GM18858 (cell line): ENCODE data around the gene TMEM108.

ENCODE experiments used
- ATAC-seq: cut with Tn5 transposase; IDR thresholded peaks from one replicate; pipeline ENCODE4 v1.9.1; 2021; ENCODE audit not compliant: unreplicated experiment

TMEM108 gene

DNA sequence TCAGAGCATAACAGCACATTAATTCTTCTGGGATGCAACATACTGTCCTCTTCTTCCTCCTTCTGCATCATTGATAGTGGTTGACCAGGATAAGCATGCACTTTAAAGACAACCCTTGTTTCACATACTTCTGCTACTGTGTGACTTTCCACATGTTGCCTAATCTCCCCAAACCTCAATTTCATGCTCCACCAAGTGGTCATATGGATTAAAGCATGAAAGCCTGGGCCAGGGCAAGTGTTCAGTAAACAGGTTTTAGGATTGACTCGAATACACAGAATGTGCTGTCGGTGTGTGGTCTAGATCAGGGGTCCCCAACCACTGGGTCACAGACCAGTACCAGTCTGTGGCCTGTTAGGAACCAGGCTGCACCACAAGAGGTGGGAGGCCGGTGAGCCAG is 339.2 kb downstream of the TMEM108 start:
- ATAC-seq, result no peak

DNA sequence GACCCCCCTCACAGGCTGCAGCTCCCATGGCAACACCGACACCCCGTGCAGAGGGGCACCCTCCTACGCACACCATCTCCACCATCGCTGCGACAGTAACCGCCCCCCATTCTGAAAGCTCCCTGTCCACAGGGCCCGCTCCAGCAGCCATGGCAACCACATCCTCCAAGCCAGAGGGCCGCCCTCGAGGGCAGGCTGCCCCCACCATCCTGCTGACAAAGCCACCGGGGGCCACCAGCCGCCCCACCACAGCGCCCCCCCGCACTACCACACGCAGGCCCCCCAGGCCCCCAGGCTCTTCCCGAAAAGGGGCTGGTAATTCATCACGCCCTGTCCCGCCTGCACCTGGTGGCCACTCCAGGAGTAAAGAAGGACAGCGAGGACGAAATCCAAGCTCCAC is 341.7 kb downstream of the TMEM108 start:
- no peak for ATAC-seq

DNA sequence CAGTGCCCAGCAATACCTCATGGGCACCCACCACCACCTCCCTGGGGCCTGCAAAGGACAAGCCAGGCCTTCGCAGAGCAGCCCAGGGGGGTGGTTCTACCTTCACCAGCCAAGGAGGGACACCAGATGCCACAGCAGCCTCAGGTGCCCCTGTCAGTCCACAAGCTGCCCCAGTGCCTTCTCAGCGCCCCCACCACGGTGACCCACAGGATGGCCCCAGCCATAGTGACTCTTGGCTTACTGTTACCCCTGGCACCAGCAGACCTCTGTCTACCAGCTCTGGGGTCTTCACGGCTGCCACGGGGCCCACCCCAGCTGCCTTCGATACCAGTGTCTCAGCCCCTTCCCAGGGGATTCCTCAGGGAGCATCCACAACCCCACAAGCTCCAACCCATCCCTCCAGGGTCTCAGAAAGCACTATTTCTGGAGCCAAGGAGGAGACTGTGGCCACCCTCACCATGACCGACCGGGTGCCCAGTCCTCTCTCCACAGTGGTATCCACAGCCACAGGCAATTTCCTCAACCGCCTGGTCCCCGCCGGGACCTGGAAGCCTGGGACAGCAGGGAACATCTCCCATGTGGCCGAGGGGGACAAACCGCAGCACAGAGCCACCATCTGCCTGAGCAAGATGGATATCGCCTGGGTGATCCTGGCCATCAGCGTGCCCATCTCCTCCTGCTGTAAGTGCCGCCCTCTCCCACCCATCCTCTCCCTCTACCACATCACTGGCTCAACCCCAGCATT is 342.5 kb downstream of the TMEM108 start:
- ATAC-seq, result no peak

DNA sequence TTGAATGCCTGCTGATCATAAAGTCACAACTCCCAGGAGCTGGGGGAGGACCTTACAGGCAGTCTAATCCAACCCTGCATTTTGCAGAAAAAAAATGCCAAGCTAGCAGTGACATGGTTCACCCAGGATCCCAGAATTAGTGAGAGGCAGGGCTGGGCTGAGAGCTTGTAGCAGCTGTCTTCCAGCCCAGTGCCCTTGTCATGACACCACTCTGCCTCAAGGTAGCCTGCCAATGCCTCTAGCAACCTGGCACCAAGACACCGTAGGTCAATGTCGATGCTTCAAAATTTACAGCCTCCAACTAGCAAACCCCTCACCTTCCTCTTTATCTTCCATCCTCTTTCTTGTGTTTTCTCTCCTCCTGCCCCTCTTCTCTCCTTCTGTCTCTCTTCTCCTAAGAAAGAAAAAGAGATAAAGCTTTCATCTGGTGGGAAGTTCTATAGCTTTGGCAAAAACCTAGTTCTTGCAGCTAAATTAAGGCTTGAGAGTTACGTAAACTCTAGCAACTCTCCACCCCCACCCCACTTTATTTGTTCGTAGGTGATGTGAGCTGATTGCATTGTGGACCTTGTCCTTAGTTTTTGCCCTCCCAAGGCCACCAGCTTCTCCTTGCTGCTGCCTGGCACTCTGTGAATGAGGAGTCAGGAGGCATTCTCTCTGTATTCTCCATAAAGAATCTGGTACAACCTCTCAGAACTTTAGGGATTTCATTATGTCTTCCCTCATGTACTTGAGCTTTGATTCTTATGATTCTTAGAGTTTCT is 343.3 kb downstream of the TMEM108 start:
- no peak for ATAC-seq

DNA sequence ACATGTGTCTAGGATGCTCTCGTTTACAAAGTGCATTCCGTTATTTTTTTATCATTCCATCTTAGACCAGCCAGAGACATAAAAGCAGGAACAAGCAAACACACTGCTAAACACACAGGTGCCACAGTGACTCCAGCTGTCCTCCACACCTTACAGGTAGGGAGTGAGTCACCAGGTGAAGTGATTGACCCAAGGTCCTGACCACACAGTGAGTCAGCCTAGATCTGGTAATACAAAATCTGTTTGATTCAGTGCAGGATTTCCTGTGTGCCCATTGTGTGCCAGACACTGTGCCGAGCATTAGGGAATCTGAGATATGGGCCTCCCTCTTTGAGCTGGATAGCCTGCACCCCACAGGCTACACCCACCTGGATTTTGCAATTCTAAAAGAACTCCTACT is 345.0 kb downstream of the TMEM108 start:
- ATAC-seq, result no peak

DNA sequence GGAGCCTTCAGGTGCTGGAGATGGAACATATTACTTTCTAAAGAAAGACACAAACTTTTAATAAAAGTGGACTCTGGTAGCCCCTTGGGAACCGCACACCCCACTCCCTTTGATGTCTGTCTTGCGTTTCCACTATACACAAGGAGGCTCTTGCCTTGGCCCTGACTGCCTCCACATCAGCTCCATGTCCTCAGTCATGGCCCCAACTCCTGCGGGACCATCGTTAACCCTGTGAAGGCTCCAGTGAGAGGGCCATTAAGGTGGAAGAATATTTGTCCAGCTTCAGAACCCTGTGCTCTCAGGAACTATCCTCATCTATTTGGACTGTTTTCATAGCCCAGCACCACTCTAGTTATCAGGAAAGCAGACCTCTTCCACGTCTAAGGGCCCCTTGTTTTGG is 345.6 kb downstream of the TMEM108 start:
- ATAC-seq, result no peak

DNA sequence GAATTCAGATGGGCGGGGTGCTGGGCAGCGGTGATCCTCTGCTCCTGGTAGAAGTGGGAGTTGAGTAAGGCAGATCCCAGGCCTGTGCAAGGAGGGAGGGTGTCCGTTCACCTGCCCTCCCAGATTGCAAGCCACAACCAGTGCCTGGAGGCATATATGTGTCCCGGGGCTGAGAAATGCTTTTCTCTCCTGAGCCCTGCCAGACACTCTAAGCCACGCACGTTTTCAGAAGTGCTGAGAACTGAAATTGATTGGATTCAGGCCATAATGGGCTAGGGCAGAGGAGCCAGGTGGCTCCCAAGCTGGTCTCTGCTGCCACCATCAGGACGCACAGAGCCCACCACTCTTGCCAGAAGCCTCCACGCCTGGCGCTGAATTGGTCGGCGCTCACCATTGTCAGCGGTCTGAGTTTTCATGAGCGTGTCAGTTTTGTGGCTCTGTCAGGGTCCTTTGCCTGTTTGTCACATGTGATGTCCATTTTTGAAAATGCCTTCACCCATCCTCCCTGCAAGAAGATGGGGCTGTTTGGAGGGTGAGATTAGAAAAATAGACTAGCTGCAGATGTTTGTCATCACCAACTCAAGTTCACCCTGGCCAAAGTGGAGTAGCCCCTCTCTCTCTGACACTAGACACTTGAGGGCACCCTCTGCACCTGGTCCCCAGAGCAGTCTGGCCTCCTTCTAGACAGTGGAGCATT is 346.3 kb downstream of the TMEM108 start:
- no peak for ATAC-seq

DNA sequence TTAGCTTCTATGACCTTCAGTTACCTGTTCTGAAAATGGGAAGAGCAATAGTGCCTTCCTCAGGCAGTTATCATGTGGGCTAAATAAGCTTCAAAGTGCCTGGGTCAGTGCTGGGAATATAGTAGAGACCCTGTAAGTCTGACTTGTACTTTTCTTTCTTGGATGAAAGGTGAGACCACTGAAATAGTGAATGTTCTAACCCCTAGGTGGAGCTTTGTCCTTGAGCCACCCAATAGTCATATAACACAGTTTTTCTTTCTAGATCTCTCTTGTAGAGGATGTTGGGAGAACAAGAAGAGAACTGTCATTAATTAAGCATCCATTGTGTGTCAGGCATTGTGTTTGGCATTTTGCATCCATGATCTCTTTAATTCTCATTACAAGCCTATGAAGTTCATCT is 348.7 kb downstream of the TMEM108 start:
- no peak for ATAC-seq

DNA sequence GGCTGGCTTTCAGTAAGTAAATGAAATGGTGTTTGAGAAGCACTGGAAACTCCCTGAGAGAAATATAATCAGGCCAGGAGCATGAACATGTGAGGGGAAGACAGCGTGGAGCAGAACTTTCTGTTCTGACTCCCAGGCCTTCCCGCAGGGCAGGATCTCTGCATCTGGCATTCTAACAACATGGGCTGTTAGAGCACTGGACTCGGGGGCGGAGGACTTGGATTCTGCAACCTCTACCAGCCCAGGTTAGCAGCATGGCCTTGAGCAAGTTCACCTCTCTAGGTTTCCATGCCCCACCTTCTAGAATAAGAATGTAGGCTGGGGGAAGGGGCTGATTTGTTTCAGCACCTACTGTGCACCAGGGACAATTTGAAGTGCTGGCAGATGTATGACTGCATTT is 349.1 kb downstream of the TMEM108 start:
- ATAC-seq, result no peak

DNA sequence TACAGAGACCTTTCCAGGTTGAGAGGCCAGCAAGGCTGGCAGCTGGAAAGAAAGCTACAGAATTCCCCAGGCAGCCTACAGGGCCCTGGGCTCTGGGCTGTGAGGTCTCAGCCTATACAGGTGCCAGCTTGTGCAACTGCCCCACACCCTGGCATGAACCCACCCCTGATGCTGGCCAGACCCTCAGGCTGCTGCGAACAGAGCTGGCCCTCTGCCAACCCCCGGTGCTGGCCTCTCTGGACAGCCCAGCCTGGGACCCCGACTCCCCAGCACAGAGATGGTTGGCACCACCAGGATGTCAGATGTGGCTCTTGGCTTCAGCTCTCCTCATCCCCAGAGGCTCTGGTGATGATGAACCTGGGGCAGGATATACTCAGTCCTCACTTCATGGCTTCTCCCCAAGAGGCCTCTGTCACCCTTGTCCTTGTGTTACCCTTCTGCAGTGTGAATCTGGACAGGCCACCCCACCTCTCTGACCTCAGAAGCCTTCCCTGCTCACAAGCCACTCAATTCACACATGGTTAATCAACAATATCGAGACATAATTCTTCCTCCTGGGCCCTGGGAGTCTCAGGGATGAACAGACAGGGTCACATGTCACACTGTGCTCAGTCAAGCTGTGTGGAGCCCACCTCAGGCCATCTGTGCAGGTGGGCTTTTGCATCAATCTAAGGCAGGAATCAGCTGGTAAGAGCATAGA is 350.7 kb downstream of the TMEM108 start:
- no peak for ATAC-seq

DNA sequence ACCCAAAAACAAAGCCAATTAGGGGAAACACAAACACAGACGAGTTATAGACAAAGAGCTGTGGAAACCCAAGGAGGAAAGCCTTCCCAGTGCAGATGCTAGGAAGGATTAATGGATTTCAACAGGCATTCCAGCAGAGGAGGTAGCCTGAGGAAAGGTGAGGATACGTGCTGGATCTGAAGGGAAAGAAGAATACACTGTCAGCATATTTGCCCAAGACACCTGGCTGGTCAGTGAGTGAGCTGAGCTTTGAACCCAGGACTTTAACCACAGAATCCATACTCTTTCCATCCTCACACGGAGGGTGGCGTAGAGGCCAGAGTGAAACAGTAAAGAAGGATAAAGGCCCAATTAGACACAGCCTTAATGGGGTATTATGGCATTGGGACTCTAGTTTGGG is 352.5 kb downstream of the TMEM108 start:
- ATAC-seq, result no peak

DNA sequence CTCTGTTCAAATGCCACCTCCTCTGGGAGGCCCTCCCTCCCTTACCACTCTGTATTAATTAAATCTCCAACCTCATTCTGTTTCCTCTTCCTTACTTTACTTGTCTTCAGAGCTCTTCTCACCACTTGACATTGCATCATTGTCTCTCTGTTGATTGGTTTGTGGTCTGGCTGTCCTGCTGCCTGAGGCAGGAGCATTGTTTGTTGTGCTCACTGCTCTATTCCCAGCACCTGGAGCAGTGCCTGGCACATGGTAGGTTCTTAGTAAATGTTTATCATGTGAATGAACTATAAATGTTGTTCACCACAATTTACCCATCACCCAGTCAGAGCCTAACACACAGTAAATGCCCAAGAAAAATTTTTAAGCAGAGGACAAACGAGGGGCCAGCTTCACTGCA is 355.0 kb downstream of the TMEM108 start:
- no peak for ATAC-seq

DNA sequence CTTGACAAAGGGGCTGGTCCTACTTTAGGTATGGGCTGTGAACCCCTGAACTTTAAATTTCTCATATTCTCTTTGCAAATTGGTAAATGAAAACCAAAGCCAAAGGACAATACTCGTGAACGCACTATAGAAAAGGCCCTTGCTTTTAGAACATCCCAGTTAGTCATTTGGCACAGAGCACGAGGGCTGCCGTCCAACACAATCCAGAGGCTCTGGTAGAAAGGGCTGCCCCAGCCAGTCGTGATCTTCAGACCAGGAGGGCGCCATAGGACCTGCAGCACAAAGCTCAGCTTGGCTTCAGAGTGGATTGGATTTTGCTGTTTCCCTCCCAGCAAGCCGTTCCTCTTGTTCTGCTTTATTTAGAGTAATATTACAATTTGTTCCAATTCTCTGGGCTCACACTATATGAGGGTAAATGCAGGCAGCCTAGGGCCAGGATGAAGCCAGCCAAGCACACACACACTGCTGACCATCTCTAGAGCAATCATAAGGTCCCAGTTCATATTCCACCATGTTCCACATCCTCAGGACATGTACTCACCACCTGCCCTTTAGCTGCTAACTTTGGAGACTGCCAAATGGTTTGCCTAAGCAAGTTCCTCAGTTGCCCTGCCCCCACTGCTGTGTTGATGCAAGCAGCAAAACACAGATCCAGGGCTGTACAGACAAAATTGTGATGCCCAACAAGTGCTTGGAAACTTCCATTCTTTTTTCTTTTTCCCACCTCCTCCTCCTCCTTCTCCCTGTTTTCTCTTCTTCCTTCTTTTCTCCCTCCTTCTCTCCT is 355.7 kb downstream of the TMEM108 start:
- no peak for ATAC-seq

DNA sequence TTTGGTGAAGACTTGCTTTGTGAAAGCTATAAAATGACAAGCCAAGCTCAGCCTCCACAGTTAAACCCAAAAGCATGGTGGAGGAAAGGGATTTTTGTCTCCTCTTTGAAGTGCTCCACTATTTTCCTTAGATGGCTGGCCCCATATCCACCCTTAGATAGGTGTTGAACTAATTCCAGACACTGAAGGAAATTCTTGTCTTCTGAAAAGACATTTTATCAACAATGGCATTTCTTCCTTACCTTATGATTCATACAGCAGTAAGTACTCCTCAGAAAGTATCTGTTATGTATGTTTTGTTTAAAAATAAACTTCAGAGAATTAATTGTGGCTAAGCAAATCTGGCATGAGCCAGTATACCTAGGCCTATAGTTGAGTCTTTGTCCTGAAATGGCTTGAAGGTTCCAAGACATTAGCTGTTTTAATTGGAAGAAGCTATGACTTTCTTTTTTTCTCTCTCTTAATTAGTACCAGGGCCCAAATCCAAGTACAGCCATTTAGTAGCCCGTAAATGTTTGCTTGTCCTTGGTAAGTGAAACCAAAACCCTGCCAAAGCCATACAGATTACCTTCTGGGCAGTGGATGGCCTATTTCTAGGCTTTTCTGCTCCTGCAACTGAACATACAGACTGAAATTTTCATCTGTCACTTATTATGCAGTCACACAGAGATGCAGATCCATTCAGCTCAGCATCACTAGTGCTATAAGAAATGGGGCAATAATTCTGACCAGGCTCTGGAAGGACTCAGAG is 356.5 kb downstream of the TMEM108 start:
- no peak for ATAC-seq

DNA sequence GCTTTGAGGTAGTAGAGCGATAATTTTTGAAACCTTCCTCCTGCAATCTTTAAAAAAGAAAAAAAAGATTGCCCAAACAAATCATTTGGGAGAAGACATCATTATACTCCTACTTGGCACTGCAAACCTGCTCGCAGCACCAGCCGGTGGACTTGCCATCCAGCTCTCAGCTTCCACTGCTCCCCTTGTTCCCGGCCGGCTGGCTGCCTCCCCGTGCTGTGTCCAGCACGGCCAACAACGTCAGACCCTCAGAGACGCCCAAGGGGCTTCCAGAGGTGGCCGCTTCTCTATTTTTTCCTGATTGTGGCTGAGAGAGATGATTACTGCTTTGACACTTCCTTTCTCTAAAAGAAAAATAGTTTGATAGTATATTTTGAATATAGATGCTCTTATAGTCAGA is 358.7 kb downstream of the TMEM108 start:
- no peak for ATAC-seq

DNA sequence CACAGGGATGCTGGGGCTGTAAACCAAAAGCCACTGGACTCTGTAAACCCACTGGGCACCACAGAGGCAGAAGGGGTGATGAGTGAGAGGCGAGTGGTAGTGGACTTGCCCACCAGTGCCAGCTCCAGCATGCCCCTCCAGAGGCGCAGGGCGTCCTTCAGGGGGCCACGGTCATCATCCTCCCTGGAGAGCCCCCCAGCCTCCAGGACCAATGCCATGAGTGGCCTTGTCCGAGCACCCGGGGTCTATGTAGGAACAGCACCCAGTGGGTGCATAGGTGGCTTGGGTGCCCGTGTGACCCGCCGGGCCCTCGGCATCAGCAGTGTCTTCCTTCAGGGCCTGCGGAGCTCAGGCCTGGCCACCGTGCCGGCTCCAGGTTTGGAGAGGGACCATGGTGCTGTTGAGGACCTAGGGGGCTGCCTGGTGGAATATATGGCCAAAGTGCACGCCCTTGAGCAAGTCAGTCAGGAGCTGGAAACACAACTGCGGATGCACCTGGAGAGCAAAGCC is 361.9 kb downstream of the TMEM108 start, which contains the start of gene BFSP2:
Gene BFSP2 (plus strand): TSS at position 51 of the 510 bp plus-strand sequence. CDS start 28 bp downstream, at position 79.
- ATAC-seq, result no peak

DNA sequence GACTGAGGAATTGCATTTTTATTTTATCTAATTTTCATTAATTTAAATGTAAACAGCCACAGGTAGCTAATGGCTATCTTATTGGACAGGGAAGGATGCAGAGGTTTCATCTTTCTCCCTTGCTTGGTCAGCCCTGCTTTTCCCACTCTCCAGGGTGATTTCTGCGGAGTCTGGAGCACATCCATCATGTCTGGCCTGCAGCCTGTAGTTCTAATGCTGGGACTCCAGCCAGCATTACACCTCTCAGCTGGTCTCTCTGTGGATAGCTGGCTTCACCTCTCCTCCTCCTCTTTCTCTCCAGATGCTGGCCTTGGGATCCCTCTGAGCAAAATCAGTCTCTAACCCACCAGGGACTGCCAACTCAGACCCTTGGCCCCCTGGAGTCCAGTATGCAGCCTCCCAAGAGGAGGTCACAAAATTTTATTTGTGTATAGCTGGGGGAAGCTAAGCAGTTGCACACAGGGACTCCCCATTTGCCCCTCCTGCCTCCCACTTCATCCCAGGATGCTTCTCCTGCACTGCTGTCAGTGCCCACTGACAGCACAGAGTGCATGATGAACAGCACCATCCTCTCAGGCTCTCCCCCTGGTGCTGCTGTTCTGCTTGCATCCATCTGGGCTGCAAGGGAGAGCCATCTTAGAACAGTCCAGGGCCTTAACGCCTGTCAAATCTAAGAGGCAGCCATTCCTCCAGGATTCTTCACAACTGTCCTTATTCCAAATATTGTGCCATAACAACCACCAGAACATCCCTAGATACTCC is 363.4 kb downstream of the TMEM108 start:
- ATAC-seq, result no peak

DNA sequence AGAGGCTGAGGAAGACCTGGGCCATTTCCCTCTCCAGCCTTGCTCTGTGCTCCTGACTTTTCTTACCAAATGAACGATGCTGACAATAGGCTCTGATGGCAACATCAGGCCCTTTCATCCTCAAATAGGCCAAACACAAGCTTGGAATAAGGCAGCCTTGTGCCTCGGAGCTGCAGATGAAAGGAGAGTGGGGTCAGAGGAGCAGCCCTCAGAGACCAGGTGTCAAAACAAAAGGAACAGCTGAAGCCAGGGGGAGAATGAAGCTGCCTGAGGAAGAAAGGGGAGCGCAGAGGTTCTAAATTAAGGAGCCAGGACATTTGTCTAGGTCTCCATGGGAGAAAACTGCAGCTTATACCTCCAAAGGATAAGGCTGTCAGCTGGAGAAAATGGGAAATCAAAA is 366.7 kb downstream of the TMEM108 start:
- ATAC-seq, result no peak

DNA sequence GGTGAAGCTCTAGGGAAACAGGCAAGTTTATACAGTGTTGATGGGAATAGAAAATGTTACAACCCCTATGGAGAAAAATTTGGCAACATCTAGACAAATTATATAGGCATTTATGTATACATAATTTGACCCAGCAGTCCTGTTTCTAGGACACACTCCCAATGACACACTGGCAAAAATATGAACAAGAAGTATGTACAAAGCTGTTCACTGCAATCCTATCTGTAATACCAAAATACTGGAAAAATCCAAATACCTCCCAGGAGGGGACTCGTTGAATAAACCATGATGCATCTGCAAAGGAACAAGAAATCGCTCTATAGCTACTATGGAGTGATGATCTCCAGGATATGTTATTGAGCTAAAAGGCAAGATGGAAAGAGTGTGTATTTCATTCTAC is 370.2 kb downstream of the TMEM108 start:
- ATAC-seq, result no peak
